GM12878 (cell line): ENCODE measurements around the gene GMPPA. TPM values are rescaled to one million over a fixed set of nuclear protein-coding genes. Genes with fewer than 3 reads are reported as not detected.

Source experiments
- ATAC-seq: fragments of 200-7000 bp; cut with Tn5 transposase; 3 replicates; pipeline ENCODE4 v1.9.1; 2020; ENCODE audit warnings: mild to moderate bottlenecking, moderate library complexity
- BruUV-seq: library from RNA; stranded (reverse); fragments of 400-500 nt; replicated peaks from 2 replicates; lab custom pipeline; 2021; lab: Mats Ljungman, UMichigan
- CTCF ChIA-PET: fragments of 300-600 bp; sonication (Branson Sonifier 250); formaldehyde crosslinking; extraction: SDS; loops from one replicate; lab custom pipeline; 2021; ENCODE audit warnings: inconsistent platforms; lab: Yijun Ruan, JAX
- POLR2A ChIA-PET: fragments of 350-600 bp; formaldehyde crosslinking; extraction: SDS; loops from one replicate; lab custom pipeline; 2021; ENCODE audit warnings: inconsistent platforms; lab: Charles Lee
- RAD21 ChIA-PET: fragments of 300-600 bp; sonication (Branson Sonifier 250); formaldehyde crosslinking; loops from one replicate; lab custom pipeline; 2023; ENCODE audit warnings: antibody characterized with exemption; ENCODE audit not compliant: unreplicated experiment; lab: Charles Lee
- SMC1A ChIA-PET: fragments of 300-600 bp; sonication (Branson Sonifier 250); formaldehyde crosslinking; loops from one replicate; lab custom pipeline; 2023; ENCODE audit not compliant: unreplicated experiment, uncharacterized antibody; lab: Charles Lee
- DNase-seq: peaks from one replicate; pipeline ENCODE4 v3.0.0-alpha.2; 2011; ENCODE audit warnings: low read depth, low spot score
- FAIRE-seq: peaks from 3 replicates; lab custom pipeline; 2011; peaks lifted over from hg19 to GRCh38; lab: Jason Lieb, UNC
- H2AFZ ChIP-seq: 2 replicates; pipeline ENCODE4 v1.6.0; 2011; ENCODE audit warnings: low read depth, low read length, control low read depth; ENCODE audit not compliant: control insufficient read depth
- H3K27ac ChIP-seq: 2 replicates; pipeline ENCODE4 v1.5.1; 2011; ENCODE audit warnings: control low read depth; ENCODE audit not compliant: control insufficient read depth, insufficient read depth
- H3K27me3 ChIP-seq, 2 experiments: replicated peaks in 1 of 2; 2 replicates each; pipeline versions ENCODE4 v1.6.0 to v1.6.1; 2011; ENCODE audit warnings: low read length in 1 of 2; ENCODE audit not compliant: control insufficient read depth in 2 of 2, insufficient read depth in 2 of 2
- H3K36me3 ChIP-seq, 2 experiments: 2 replicates each; pipeline ENCODE4 v1.5.1; 2011; ENCODE audit warnings: low read length in 1 of 2; ENCODE audit not compliant: control insufficient read depth in 2 of 2, insufficient read depth in 2 of 2
- H3K4me1 ChIP-seq: 2 replicates; pipeline ENCODE4 v1.6.1; 2011; ENCODE audit warnings: mild to moderate bottlenecking, low read length, moderate library complexity, mixed read lengths; ENCODE audit not compliant: control insufficient read depth, insufficient read depth
- H3K4me2 ChIP-seq: 2 replicates; pipeline ENCODE4 v1.6.0; 2011; ENCODE audit warnings: control low read depth; ENCODE audit not compliant: control insufficient read depth, insufficient read depth
- H3K4me3 ChIP-seq: fragments of 200-600 bp; sonication (generic); 2 replicates; pipeline ENCODE4 v1.5.1; 2016
- H3K79me2 ChIP-seq: 2 replicates; pipeline ENCODE4 v1.6.0; 2011; ENCODE audit warnings: low read length; ENCODE audit not compliant: control insufficient read depth, insufficient read depth
- H3K9ac ChIP-seq: 2 replicates; pipeline ENCODE4 v1.8.0; 2011; ENCODE audit warnings: low read length, control low read depth, mixed read lengths; ENCODE audit not compliant: control insufficient read depth, insufficient read depth
- H3K9me3 ChIP-seq: replicated peaks from 3 replicates; pipeline ENCODE4 v1.5.1; 2011; ENCODE audit warnings: mild to moderate bottlenecking, low read length; ENCODE audit not compliant: control insufficient read depth, insufficient read depth
- H4K20me1 ChIP-seq: 2 replicates; pipeline ENCODE4 v1.6.0; 2011; ENCODE audit not compliant: control insufficient read depth, insufficient read depth
- CBX5 ChIP-seq: sonication (generic); IDR thresholded peaks from 2 replicates; pipeline ENCODE4 v1.6.1; 2016; ENCODE audit warnings: low read depth, moderate library complexity, mild to moderate bottlenecking, inconsistent platforms
- CHD2 ChIP-seq: IDR thresholded peaks from 2 replicates; pipeline ENCODE4 v1.6.1; 2011; ENCODE audit warnings: low read depth, low read length, improper control_type of control experiment, borderline replicate concordance
- DPF2 ChIP-seq: fragments of 450-650 bp; IDR thresholded peaks from 2 replicates; pipeline ENCODE4 v1.6.1; 2017; ENCODE audit warnings: mild to moderate bottlenecking
- LARP7 ChIP-seq: fragments of 450-650 bp; IDR thresholded peaks from 2 replicates; pipeline ENCODE4 v1.6.1; 2017; ENCODE audit warnings: mild to moderate bottlenecking
- NFIC ChIP-seq: IDR thresholded peaks from 2 replicates; pipeline ENCODE4 v1.6.1; 2012; ENCODE audit warnings: low read depth, mild to moderate bottlenecking, inconsistent platforms, low read length, moderate library complexity
- NFXL1 ChIP-seq: fragments of 450-650 bp; IDR thresholded peaks from 2 replicates; pipeline ENCODE4 v1.6.1; 2017; ENCODE audit warnings: antibody characterized with exemption, mild to moderate bottlenecking, borderline replicate concordance
- NR2C1 ChIP-seq: fragments of 450-650 bp; IDR thresholded peaks from 2 replicates; pipeline ENCODE4 v1.6.1; 2017; ENCODE audit warnings: antibody characterized with exemption, mild to moderate bottlenecking, moderate library complexity
- RCOR1 ChIP-seq: conservative IDR thresholded peaks from 2 replicates; pipeline ENCODE4 v1.6.1; 2012; ENCODE audit warnings: low read depth, low read length, improper control_type of control experiment
- SP1 ChIP-seq: IDR thresholded peaks from one replicate; pipeline ENCODE4 v1.6.1; 2011; ENCODE audit warnings: low read depth, low read length
- SUZ12 ChIP-seq: fragments of 200-600 bp; sonication (generic); IDR thresholded peaks from one replicate; pipeline ENCODE4 v1.6.1; 2018; ENCODE audit warnings: antibody characterized with exemption, mild to moderate bottlenecking; ENCODE audit not compliant: unreplicated experiment
- ZBED1 ChIP-seq: IDR thresholded peaks from 2 replicates; pipeline ENCODE4 v1.6.1; 2016; ENCODE audit warnings: borderline replicate concordance
- WGBS: methylation state at CpG from one replicate; pipeline ENCODE4 v1.1.6; 2016; ENCODE audit warnings: low lambda C conversion rate; ENCODE audit not compliant: insufficient replicate concordance, insufficient coverage; ENCODE audit errors: missing lambda C conversion rate; 5-methylcytosine and 5-hydroxymethylcytosine counted together
- in situ Hi-C: fragments of 300-500 bp; cut with MboI; formaldehyde crosslinking; loops from 9 replicates; pipeline ENCODE4 v1.14.3; 2018; ENCODE audit warnings: mixed read lengths
- intact Hi-C: fragments of 100-400 bp; cut with micrococcal nuclease; formaldehyde crosslinking; loops from one replicate; pipeline ENCODE4 v1.14.2; 2022; ENCODE audit not compliant: unreplicated experiment
- polyA plus RNA-seq, 11 experiments: library from polyadenylated mRNA; depleted of rRNA in 4 of 11; unstranded in 6 of 11; stranded (reverse) in 5 of 11; fragments of >200 nt; fragmentation: Nextera tagmentation in 4 of 11; fragmentation: Illumina TruSeq in 1 of 11; extraction: Ambion mirVana in 4 of 11; extraction: Trizol in 1 of 11; gene quantifications; 1 replicate in 1 of 11; 2 replicates in 10 of 11; pipeline versions ENCODE4 v1.2.1 to v1.2.3, GENCODE V29; 2011 to 2016; ENCODE audit warnings: inconsistent platforms in 2 of 11, missing spikeins in 2 of 11, low read depth in 1 of 11
- total RNA-seq, 4 experiments: library from RNA; depleted of rRNA in 3 of 4; stranded (reverse); fragments of >200 nt in 3 of 4; fragmentation: Illumina TruSeq in 1 of 4; extraction: Trizol in 1 of 4; gene quantifications; 2 replicates each; pipeline versions ENCODE4 v1.2.1 to v1.2.3, GENCODE V29; 2013 to 2021
- TF ChIP-seq, protein P1 (sequence below): fragments of 450-650 bp; IDR thresholded peaks from 2 replicates; pipeline ENCODE4 v1.6.1; 2017; ENCODE audit warnings: mild to moderate bottlenecking, moderate library complexity

GMPPA gene
- total and polyA plus RNA-seq, 10 of the 15 experiments (the other 5 are each of a cell fraction or from before 2014, with no cell fraction given): 1.9 to 83.2 (median 45.0) TPM

DNA sequence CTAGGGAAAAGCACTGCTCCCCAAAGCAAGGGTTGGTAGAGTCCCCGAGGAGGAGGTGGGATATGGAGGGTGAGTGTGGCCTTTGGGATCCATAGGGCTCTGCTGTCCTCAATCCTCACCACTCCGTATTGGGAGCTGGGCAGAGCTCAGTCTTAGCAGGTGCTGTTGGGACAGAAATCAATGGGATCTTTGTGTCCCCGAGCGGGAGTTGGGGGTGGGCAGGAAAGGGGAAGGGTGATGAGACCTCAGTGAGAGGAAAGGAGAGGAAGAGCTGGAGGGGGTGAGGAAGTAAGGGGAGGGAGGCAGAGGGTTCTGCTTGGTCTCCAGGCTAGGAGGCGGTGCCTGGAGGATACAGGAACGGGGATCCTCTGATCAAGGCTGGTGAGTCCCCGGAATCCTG is 18.2 kb downstream of the GMPPA start:
- Histone ChIP-seq H3K4me3 (no peak overlapping the region), H3K27ac (no peak overlapping the region), H3K4me2 (no peak overlapping the region), H3K9me3 (no peaks in the 10 kb centered on the region), H2AFZ (no peak overlapping the region), H3K79me2 (no peaks in the 10 kb centered on the region), H3K27me3 (peaks cover 15 to 21% of the 10 kb centered on the region in 2 experiments)
- DNase-seq (no peak), ATAC-seq (no peak), FAIRE-seq (no peak)
- no TSS peak for BruUV-seq
- 9% methylated on average over 7 of the region's 7 CpGs for WGBS
- ChIA-PET CTCF (interaction anchor here (1.3 kb wide), 1 partner anchor 57 kb away, joined by 3 read pairs; no protein-coding TSS in a partner anchor), RAD21 (no interaction called here)
- in situ Hi-C loops: no loop called here
- no peak for TF ChIP-seq CHD2
- no peak for TF ChIP-seq SUZ12
- no peak for TF ChIP-seq NFXL1
- no peak for TF ChIP-seq CBX5
- TF ChIP-seq DPF2: no peak
- TF ChIP-seq ZBED1: no peak
- TF ChIP-seq, all 136 proteins: peak for 0
- no peaks in the 10 kb centered on the region for H4K20me1 ChIP-seq
- H3K9ac ChIP-seq: no peak overlapping the region
- H3K4me1 ChIP-seq: no peaks in the 10 kb centered on the region
- POLR2A ChIA-PET: no interaction called here
- no peaks in the 10 kb centered on the region for H3K36me3 ChIP-seq
- SMC1A ChIA-PET: no interaction called here
- intact Hi-C loops: no loop called here

DNA sequence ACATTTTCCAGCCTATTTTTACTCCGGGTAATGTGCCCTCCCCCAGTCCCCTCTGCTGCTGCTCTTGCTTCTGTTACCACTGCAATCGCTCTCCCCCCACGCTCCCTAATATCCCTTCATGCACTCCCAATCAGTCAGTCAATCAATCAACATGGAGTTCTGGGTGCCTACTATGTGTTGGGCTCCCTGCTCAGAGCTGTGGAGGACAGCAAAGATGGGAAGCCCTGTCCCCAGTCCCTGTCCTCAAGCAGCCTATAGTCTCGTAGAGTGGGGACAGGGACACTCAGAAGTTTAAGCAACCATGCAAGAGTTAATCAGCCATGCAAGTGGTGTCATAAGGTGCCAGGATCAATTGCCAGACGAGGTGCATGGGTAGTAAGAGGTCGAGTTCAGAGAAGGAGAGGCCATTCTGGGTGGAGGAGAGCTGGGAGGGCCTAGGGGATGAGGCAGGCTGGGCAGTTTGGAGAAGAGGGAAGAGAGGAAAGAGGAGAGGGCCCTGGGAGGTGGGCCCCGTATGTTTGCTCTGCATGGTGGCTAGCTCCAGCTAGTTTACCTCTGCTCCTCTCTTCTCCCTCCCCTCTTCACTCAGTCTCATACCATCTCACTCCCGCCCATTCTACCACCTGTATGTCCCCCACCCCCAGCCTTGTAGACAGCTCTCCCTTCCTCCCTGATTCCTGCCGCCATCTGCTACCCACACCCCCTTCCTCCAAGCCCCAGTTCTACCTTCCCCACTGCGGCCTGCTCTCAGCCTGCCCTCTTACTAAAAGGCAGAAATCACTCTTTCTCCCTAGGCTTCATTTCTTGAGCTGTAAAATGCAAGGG is 19.5 kb downstream of the GMPPA start:
- H3K27me3 ChIP-seq: peaks cover 16% of the 10 kb centered on the region in 2 experiments
- H3K27ac ChIP-seq: no peak overlapping the region
- DNase-seq (no peak), ATAC-seq (no peak), FAIRE-seq (no peak)
- H3K9ac ChIP-seq: no peak overlapping the region
- no peaks in the 10 kb centered on the region for H3K36me3 ChIP-seq
- BruUV-seq: no TSS peak
- RAD21 ChIA-PET: interaction anchor here (1.0 kb wide), 2 partner anchors 12 to 23 kb away, joined by 3 read pairs; a partner anchor contains a TSS
- no peaks in the 10 kb centered on the region for H3K9me3 ChIP-seq
- intact Hi-C loops (no loop called here), in situ Hi-C loops (no loop called here)
- SMC1A ChIA-PET: interaction anchor here (0.9 to 1.6 kb wide), 2 partner anchors 10 to 11 kb away, joined by 5 read pairs; no protein-coding TSS in a partner anchor
- H2AFZ ChIP-seq: no peak overlapping the region
- no peaks in the 10 kb centered on the region for H3K79me2 ChIP-seq
- CTCF ChIA-PET: interaction anchor here (1.0 to 1.3 kb wide), 3 partner anchors 19 to 59 kb away, joined by 3 read pairs; partner anchors contain the start of gene GMPPA
- POLR2A ChIA-PET: no interaction called here
- no peaks in the 10 kb centered on the region for H4K20me1 ChIP-seq
- WGBS: 18% methylated on average over 8 of the region's 10 CpGs
- H3K4me1 ChIP-seq: no peaks in the 10 kb centered on the region
- H3K4me2 ChIP-seq: no peak overlapping the region
- no peak overlapping the region for H3K4me3 ChIP-seq
- TF ChIP-seq SP1 (no peak), RCOR1 (no peak), LARP7 (no peak), NFIC (no peak), NR2C1 (no peak)
- TF ChIP-seq, protein P1, sequence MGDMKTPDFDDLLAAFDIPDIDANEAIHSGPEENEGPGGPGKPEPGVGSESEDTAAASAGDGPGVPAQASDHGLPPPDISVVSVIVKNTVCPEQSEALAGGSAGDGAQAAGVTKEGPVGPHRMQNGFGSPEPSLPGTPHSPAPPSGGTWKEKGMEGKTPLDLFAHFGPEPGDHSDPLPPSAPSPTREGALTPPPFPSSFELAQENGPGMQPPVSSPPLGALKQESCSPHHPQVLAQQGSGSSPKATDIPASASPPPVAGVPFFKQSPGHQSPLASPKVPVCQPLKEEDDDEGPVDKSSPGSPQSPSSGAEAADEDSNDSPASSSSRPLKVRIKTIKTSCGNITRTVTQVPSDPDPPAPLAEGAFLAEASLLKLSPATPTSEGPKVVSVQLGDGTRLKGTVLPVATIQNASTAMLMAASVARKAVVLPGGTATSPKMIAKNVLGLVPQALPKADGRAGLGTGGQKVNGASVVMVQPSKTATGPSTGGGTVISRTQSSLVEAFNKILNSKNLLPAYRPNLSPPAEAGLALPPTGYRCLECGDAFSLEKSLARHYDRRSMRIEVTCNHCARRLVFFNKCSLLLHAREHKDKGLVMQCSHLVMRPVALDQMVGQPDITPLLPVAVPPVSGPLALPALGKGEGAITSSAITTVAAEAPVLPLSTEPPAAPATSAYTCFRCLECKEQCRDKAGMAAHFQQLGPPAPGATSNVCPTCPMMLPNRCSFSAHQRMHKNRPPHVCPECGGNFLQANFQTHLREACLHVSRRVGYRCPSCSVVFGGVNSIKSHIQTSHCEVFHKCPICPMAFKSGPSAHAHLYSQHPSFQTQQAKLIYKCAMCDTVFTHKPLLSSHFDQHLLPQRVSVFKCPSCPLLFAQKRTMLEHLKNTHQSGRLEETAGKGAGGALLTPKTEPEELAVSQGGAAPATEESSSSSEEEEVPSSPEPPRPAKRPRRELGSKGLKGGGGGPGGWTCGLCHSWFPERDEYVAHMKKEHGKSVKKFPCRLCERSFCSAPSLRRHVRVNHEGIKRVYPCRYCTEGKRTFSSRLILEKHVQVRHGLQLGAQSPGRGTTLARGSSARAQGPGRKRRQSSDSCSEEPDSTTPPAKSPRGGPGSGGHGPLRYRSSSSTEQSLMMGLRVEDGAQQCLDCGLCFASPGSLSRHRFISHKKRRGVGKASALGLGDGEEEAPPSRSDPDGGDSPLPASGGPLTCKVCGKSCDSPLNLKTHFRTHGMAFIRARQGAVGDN: no peak
